ENCODE results near the gene DEFB113.

Gene DEFB113

DNA sequence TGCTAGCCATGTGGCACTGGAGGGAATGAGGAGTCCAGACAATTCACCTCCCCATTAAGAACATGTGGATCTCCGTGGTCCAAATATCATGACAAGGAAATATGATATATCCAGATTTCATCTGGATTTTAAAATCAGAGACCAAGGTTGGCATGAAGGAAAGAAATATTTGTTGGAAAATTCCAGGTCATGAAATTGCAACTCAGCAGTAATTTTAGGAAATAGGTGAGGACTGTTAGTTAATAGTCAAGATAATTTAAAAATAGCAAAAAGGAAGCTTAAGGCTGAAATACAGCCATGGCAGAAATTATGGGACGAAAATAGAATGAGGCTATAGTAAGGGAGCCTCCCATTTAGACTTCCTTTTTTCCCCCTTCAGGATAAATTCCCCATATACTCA lies 32.4 kb downstream of the DEFB113 start:
- Histone ChIP-seq H3F3A (ENCODE audit: low read depth) (no peaks in the 10 kb centered on the region), H2AFZ (ENCODE audit: low read length) (no peak overlapping the region), H3K4me2 (ENCODE audit: low read depth, low read length, poor library complexity, severe bottlenecking) (no peak overlapping the region), H4K20me1 (ENCODE audit: insufficient read depth, low read length, poor library complexity, severe bottlenecking) (no peaks in the 10 kb centered on the region), H3K36me3 (ENCODE audit: insufficient read depth, low read length) (no peaks in the 10 kb centered on the region), H3K9me3 (ENCODE audit: insufficient read depth, low read depth, low read length) (no peaks in the 10 kb centered on the region), H3K4me1 (ENCODE audit: insufficient read depth, low read length, poor library complexity, severe bottlenecking) (no peaks in the 10 kb centered on the region), H3K27me3 (ENCODE audit: insufficient read depth, low read length, poor library complexity, severe bottlenecking) (no peaks in the 10 kb centered on the region), H3K4me3 (ENCODE audit: low read length, poor library complexity, severe bottlenecking) (no peak overlapping the region), H3K9me2 (replicated peaks; ENCODE audit: low read depth, low read length) (no peaks in the 10 kb centered on the region), H3K9ac (ENCODE audit: low read depth, low read length, poor library complexity, severe bottlenecking) (no peak overlapping the region), H3K79me2 (ENCODE audit: insufficient read depth, low read length) (no peaks in the 10 kb centered on the region)
- no peak for TF ChIP-seq EZH2phosphoT487 (IDR thresholded peaks at IDR 0.05; ENCODE audit: borderline replicate concordance)
- TF ChIP-seq, protein P1, sequence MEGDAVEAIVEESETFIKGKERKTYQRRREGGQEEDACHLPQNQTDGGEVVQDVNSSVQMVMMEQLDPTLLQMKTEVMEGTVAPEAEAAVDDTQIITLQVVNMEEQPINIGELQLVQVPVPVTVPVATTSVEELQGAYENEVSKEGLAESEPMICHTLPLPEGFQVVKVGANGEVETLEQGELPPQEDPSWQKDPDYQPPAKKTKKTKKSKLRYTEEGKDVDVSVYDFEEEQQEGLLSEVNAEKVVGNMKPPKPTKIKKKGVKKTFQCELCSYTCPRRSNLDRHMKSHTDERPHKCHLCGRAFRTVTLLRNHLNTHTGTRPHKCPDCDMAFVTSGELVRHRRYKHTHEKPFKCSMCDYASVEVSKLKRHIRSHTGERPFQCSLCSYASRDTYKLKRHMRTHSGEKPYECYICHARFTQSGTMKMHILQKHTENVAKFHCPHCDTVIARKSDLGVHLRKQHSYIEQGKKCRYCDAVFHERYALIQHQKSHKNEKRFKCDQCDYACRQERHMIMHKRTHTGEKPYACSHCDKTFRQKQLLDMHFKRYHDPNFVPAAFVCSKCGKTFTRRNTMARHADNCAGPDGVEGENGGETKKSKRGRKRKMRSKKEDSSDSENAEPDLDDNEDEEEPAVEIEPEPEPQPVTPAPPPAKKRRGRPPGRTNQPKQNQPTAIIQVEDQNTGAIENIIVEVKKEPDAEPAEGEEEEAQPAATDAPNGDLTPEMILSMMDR (conservative IDR thresholded peaks at IDR 0.05; ENCODE audit: low read length), result no peak

DNA sequence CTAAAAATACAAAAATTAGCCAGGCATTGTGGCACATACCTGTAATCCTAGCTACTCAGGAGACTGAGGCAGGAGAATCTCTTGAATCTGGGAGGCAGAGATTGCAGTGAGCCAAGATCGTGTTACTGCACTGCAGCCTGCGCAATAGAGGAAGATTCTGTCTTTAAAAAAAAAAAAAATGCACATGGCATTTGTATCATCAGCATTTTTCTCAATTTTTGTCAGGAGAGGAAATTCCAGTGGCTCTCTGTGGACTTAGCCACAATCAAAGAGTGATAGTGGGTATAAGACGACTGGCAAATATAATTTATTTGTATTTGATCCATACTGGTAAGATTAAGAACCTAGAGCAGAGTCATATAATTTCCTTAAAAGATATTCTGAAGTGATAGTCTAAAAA lies 34.0 kb downstream of the DEFB113 start:
- no peak overlapping the region for H3K4me3 ChIP-seq (ENCODE audit: low read length, poor library complexity, severe bottlenecking)
- no peak overlapping the region for H2AFZ ChIP-seq (ENCODE audit: low read length)
- H3K79me2 ChIP-seq (ENCODE audit: insufficient read depth, low read length), result no peaks in the 10 kb centered on the region
- TF ChIP-seq, protein P1 (conservative IDR thresholded peaks at IDR 0.05; ENCODE audit: low read length), result no peak
- no peak for TF ChIP-seq EZH2phosphoT487 (IDR thresholded peaks at IDR 0.05; ENCODE audit: borderline replicate concordance)
- no peaks in the 10 kb centered on the region for H3K4me1 ChIP-seq (ENCODE audit: insufficient read depth, low read length, poor library complexity, severe bottlenecking)
- H3K27me3 ChIP-seq (ENCODE audit: insufficient read depth, low read length, poor library complexity, severe bottlenecking), result no peaks in the 10 kb centered on the region
- no peaks in the 10 kb centered on the region for H3K9me2 ChIP-seq (replicated peaks; ENCODE audit: low read depth, low read length)
- no peaks in the 10 kb centered on the region for H4K20me1 ChIP-seq (ENCODE audit: insufficient read depth, low read length, poor library complexity, severe bottlenecking)
- no peaks in the 10 kb centered on the region for H3K36me3 ChIP-seq (ENCODE audit: insufficient read depth, low read length)
- H3K9me3 ChIP-seq (ENCODE audit: insufficient read depth, low read depth, low read length), result no peaks in the 10 kb centered on the region
- H3K9ac ChIP-seq (ENCODE audit: low read depth, low read length, poor library complexity, severe bottlenecking), result no peak overlapping the region
- H3K4me2 ChIP-seq (ENCODE audit: low read depth, low read length, poor library complexity, severe bottlenecking), result no peak overlapping the region
- H3F3A ChIP-seq (ENCODE audit: low read depth), result no peaks in the 10 kb centered on the region

DNA sequence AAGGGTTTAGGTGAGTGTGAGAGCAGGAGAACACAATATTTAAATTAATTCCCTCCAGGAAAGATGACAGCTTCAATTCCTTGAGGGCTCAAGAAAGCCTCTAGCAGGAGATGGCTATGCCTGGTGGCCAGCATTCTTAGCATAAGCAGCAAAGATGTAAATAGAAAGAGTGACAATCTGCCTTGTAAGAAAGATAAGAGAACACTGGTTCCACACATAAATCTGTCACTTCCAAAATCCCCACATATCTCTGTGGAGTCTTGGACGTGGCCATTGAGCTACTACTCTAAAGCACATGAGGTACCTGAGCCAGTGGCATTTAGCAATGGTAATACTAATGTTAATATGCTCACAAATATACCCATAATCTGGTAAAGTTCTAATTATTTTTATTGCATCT lies 34.7 kb downstream of the DEFB113 start:
- Histone ChIP-seq H3K4me1 (ENCODE audit: insufficient read depth, low read length, poor library complexity, severe bottlenecking) (no peaks in the 10 kb centered on the region), H3K9ac (ENCODE audit: low read depth, low read length, poor library complexity, severe bottlenecking) (no peak overlapping the region), H3K9me2 (replicated peaks; ENCODE audit: low read depth, low read length) (no peaks in the 10 kb centered on the region), H3K27me3 (ENCODE audit: insufficient read depth, low read length, poor library complexity, severe bottlenecking) (no peaks in the 10 kb centered on the region), H3K9me3 (ENCODE audit: insufficient read depth, low read depth, low read length) (no peaks in the 10 kb centered on the region), H4K20me1 (ENCODE audit: insufficient read depth, low read length, poor library complexity, severe bottlenecking) (no peaks in the 10 kb centered on the region), H3F3A (ENCODE audit: low read depth) (no peaks in the 10 kb centered on the region), H3K4me2 (ENCODE audit: low read depth, low read length, poor library complexity, severe bottlenecking) (no peak overlapping the region), H2AFZ (ENCODE audit: low read length) (no peak overlapping the region), H3K36me3 (ENCODE audit: insufficient read depth, low read length) (no peaks in the 10 kb centered on the region), H3K79me2 (ENCODE audit: insufficient read depth, low read length) (no peaks in the 10 kb centered on the region), H3K4me3 (ENCODE audit: low read length, poor library complexity, severe bottlenecking) (no peak overlapping the region)
- no peak for TF ChIP-seq EZH2phosphoT487 (IDR thresholded peaks at IDR 0.05; ENCODE audit: borderline replicate concordance)
- TF ChIP-seq, protein P1 (conservative IDR thresholded peaks at IDR 0.05; ENCODE audit: low read length), result no peak

Data from Loucy (cell line).